ENCODE data around the gene ANKFN1.

ANKFN1 gene

GRCh38 chr17:56521414-56522141 lies 368.3 kb downstream of the ANKFN1 start:
- DNase-seq: no peak

DNA sequence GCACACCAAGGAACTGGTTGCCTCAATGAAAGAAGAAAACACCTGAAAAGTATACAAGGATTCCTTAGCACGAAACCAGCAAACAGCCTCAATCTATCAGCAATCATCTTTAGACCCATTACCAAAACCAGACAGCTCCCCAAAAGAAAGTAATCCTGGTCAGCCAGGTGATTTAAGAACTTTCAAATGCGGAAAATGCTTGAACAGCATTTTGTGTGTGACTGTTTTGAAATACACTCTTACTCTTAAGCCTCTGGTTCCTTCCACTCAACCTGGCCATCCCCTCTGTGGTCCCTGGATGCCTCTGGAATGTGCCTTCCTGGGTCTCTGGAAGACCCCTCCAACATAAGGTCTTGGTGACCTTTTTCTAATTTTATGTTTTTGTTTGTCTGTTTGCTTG lies 369.8 kb downstream of the ANKFN1 start:
- no peak for DNase-seq

DNA sequence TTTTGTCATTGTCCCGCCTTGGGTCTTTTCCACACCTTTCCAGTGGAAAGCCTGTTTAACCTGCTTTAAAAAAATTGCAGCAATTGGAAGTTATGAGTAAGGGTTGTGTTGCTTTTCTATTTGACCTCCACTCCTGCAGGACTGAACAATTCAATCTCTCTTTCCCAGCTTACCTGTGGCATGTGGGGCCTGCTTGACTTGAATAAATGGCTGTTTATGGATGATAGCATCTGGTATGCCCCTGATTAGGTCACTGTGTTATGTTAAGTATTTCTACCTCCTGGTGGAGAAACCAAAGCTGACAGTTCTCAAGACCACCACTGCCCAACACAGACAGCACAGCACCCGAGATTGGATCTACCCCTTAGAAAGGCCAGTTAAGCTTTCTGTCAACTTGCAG lies 375.4 kb downstream of the ANKFN1 start:
- no peak for DNase-seq

DNA sequence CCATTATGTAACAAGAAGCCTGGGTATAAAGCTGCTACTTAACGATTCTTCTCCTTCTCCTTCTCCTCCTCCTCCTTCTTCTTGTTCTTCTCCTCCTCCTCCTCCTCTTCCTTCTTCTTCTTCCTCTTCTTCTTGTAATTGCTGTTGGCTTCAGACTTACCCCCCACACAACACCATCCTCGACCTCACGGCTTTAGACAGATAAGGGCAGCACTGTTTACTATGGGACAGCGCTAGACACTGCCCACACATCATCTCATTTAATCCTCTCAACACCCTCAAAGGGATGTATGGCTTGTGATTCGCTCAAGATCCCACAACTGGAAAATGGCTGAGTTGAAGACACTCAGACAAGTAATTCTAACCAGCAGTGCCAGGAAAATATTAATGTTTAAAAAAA lies 379.7 kb downstream of the ANKFN1 start:
- DNase-seq: no peak

GRCh38 chr17:56536766-56537165 lies 383.5 kb downstream of the ANKFN1 start:
- no peak for DNase-seq

- DNase-seq: no peak
Observed at GRCh38 chr17:56540836-56541235, 387.6 kb downstream of the ANKFN1 start.

DNA sequence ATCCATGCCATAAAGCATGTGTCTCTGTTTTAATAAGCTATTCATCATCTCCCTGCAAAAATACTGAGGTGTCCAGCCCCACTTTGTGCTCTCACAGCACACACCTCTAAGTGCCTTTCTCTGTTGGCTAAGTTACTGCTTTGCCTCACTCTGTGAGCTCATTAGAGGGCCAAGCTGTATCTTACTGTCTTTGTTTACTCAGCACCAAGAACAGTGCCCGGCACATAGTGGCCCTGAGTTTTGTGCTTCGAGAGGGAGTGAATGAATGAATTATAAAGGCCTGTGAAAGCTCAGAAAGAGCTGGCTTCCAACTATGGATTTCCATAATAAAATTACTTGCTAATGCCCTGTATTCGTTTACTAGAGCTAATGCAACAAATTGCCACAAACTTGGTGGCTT lies 390.0 kb downstream of the ANKFN1 start:
- no peak for DNase-seq

- DNase-seq: no peak
Observed at GRCh38 chr17:56545106-56545505, 391.8 kb downstream of the ANKFN1 start.

GRCh38 chr17:56545930-56546329 lies 392.7 kb downstream of the ANKFN1 start:
- no peak for DNase-seq

- DNase-seq: no peak
Observed at GRCh38 chr17:56548661-56549060, 395.4 kb downstream of the ANKFN1 start.

DNA sequence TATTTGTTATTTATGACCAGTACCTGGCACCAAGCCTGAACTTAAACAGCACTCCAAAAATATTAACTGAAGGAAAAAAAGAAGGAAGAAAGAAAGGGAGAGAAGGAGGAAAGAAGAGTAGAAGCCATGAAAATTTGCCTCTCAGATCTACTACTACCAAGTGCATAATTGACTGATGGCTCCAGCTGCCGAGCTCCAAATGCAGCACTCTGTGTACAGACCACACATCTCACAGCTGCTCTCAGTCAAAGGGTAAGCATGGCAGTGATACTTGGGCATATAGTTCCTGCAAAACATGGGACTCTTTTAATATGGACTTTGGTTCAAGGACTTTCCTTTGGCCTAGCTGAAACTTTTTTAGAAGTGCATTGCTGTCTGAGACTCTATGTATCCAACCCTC lies 396.2 kb downstream of the ANKFN1 start:
- no peak for DNase-seq

DNA sequence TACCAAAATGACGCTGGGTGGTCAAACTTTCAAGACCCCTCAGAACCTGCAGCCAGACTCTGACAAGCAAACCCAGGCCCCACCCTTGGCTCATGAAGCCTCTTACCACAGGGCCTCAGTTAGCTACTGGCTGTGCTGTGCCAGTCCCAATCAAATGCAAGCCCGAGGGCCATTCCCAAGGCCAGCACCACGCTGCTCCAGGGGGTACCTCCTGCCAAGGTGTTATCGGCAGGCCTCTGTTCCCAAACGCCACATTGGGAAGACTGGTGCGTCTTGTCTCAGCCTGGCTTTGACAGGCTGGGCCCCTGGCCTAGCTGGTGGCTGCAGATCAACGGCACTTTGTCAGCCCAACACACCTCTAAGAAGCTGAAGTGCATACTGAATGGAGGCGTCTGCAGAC lies 404.4 kb downstream of the ANKFN1 start:
- no peak for DNase-seq

- DNase-seq: no peak
Observed at GRCh38 chr17:56558088-56558487, 404.8 kb downstream of the ANKFN1 start.

All from activated CD8-positive, alpha-beta memory T cell treated with anti-CD3 and anti-CD28 coated beads, Interleukin-2, amount 50 U/mL, for 48 hours (primary cell).